Lower leg skin (tissue), 4 donors: ENCODE measurements around the gene ANXA10. TPM values are rescaled to one million over a fixed set of nuclear protein-coding genes. Genes with fewer than 3 reads are reported as not detected.

Experiments used
- DNase-seq, 2 donors: peaks; one replicate each; pipeline ENCODE4 v3.0.0-alpha.2; 2019; ENCODE audit warnings: low spot score in 2 of 2
- H3K4me3 ChIP-seq: fragments of 200-600 bp; sonication (generic); 2 replicates; pipeline ENCODE4 v1.5.1; 2017; ENCODE audit warnings: mild to moderate bottlenecking, low read depth; ENCODE audit not compliant: poor library complexity, severe bottlenecking
- POLR2A ChIP-seq, 2 donors: fragments of 450-650 bp; IDR thresholded peaks; one replicate each; pipeline ENCODE4 v1.6.1; 2016 to 2017; ENCODE audit warnings: antibody characterized with exemption in 2 of 2, mild to moderate bottlenecking in 1 of 2, moderate library complexity in 1 of 2
- WGBS, 2 donors: methylation state at CpG; one replicate each; pipeline ENCODE4 v1.1.5; 2018; 5-methylcytosine and 5-hydroxymethylcytosine counted together
- intact Hi-C: fragments of 100-400 bp; cut with DNase I; formaldehyde crosslinking; loops from one replicate; pipeline ENCODE4 v1.15.0; 2023; ENCODE audit warnings: low total_unique reads
- total RNA-seq, 4 donors: library from RNA; depleted of rRNA; stranded (reverse); fragments of >200 nt; gene quantifications; one replicate each; pipeline ENCODE4 v1.1.0, GENCODE V29; 2016
- TF ChIP-seq, protein P1 (sequence below), 3 donors: fragments of 450-650 bp; IDR thresholded peaks; one replicate each; pipeline ENCODE4 v1.5.1; 2016; ENCODE audit warnings: antibody characterized with exemption in 3 of 3, mild to moderate bottlenecking in 3 of 3, moderate library complexity in 2 of 3

Gene ANXA10, protein sequence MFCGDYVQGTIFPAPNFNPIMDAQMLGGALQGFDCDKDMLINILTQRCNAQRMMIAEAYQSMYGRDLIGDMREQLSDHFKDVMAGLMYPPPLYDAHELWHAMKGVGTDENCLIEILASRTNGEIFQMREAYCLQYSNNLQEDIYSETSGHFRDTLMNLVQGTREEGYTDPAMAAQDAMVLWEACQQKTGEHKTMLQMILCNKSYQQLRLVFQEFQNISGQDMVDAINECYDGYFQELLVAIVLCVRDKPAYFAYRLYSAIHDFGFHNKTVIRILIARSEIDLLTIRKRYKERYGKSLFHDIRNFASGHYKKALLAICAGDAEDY
- not detected for total RNA-seq

DNA sequence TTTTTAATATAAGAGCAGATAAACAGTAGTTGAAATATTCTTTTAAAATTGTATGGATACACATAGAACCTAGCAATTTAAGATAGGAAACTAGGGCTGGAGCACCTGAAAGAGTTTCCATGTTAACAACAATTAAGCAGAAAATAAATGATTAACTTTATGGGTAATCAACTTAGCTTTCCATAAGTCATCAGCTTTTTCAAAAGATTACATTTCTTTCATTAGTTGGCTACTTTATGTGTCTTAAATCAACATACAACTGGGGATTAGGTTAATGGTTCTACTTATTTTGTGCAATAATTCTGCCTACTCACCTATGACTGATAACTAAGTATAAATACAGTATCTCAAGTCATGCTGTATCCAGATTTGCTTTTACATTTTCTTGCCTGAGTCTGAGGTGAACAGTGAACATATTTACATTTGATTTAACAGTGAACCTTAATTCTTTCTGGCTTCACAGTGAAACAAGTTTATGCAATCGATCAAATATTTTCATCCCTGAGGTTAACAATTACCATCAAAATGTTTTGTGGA lies at the start of gene ANXA10:
ANXA10 (plus strand) TSS at position 362 of the 537 bp plus-strand sequence; CDS start at position 526, 164 bp downstream.
- no peak within 1 kb of the TSS for H3K4me3 ChIP-seq
- intact Hi-C loops: no loop called here
- DNase-seq: no peak
- 78 to 88% methylated on average over 1 of the region's 1 CpG for WGBS, 2 donors
- no peak for TF ChIP-seq POLR2A (IDR thresholded peaks at IDR 0.05)
- TF ChIP-seq, protein P1, sequence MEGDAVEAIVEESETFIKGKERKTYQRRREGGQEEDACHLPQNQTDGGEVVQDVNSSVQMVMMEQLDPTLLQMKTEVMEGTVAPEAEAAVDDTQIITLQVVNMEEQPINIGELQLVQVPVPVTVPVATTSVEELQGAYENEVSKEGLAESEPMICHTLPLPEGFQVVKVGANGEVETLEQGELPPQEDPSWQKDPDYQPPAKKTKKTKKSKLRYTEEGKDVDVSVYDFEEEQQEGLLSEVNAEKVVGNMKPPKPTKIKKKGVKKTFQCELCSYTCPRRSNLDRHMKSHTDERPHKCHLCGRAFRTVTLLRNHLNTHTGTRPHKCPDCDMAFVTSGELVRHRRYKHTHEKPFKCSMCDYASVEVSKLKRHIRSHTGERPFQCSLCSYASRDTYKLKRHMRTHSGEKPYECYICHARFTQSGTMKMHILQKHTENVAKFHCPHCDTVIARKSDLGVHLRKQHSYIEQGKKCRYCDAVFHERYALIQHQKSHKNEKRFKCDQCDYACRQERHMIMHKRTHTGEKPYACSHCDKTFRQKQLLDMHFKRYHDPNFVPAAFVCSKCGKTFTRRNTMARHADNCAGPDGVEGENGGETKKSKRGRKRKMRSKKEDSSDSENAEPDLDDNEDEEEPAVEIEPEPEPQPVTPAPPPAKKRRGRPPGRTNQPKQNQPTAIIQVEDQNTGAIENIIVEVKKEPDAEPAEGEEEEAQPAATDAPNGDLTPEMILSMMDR (IDR thresholded peaks at IDR 0.05): no peak

DNA sequence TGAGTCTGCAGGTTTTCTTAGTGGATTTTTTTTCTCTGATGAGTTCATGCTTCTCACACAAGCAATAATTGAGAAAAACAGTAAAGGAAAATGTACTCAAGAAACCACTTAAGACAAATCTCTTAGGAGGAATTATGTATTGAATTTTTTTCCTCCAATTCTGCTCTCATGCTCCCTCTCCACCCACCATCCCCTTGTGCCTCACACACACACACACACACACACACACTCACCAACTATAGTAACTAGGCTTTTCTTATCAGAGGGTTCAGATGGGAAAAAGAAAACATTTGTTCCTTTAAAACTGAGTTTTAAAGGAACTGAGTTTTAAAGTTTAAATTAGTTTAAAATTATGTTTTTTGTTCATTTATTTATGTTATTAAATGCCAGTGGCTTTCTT lies 47.0 kb upstream of the ANXA10 start:
- no peak overlapping the region for H3K4me3 ChIP-seq
- no peak for TF ChIP-seq POLR2A (IDR thresholded peaks at IDR 0.05)
- TF ChIP-seq, protein P1 (IDR thresholded peaks at IDR 0.05): no peak
- intact Hi-C loops: no loop called here
- DNase-seq: no peak

DNA sequence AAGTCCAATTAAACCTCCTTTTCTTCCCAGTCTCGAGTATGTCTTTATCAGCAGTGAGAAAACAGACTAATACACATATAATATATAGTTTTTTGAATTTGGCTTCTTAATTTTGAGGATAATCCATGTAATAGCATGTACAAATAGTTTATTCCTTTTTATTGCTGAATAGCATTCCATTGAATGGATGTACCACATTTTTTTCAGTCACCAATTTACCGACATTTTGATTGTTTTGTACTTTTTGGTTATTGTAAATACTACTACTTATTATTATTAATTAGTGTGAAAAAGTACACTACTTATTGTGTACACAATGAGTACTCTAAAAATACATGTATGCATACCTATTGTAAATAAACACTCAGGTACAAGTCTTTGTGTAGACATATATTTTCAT lies 42.3 kb upstream of the ANXA10 start:
- intact Hi-C loops: no loop called here
- WGBS, 2 donors: 70 to 78% methylated on average over 2 of the region's 2 CpGs
- TF ChIP-seq, protein P1 (IDR thresholded peaks at IDR 0.05): no peak
- TF ChIP-seq POLR2A (IDR thresholded peaks at IDR 0.05): no peak
- no peak for DNase-seq
- no peak overlapping the region for H3K4me3 ChIP-seq

DNA sequence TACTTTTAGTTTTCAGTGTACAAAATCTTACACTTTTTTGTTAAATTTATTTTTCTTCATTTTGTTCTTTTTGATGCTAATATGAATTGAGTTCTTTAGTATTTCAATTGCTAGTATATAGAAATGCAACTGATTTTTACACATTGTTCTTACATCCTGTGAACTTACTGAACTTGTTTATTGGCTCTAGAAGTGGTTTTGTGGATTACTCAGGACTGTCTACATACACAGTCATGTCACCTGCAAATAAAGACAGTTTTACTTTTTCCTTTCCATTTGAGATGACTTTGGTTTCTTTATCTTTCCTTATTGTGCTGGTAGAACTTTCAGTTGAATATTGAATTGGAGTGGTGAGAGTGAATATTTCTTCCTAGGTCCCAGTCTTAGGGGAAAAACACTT lies 40.8 kb upstream of the ANXA10 start:
- no peak for DNase-seq
- H3K4me3 ChIP-seq: no peak overlapping the region
- TF ChIP-seq, protein P1 (IDR thresholded peaks at IDR 0.05): no peak
- no peak for TF ChIP-seq POLR2A (IDR thresholded peaks at IDR 0.05)
- intact Hi-C loops: no loop called here

DNA sequence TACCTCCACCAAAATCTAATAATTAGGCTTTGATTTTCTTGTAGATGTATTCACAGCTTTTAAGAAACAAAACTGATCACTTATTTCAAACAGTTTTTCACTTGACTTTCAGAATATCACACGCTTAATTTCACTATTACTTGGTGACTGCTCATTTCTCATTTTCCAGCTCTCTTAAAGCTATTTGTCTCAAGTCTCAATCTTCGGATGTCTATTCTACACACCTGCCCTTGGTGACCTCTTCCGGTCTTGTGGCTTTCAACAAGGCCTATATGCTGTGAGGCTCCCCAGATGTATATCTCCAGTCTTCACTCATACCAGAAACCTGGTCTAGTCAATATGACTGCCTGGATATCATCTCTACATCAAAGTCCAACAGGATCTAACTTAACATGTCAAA lies 34.9 kb upstream of the ANXA10 start:
- DNase-seq: no peak
- no peak overlapping the region for H3K4me3 ChIP-seq
- 85 to 95% methylated on average over 3 of the region's 3 CpGs for WGBS, 2 donors
- intact Hi-C loops: loop anchor here (5.0 kb wide), 1 partner anchor 1445 kb away; no protein-coding TSS in a partner anchor
- TF ChIP-seq, protein P1 (IDR thresholded peaks at IDR 0.05): no peak
- TF ChIP-seq POLR2A (IDR thresholded peaks at IDR 0.05): no peak
